Measurements from ENCODE around the gene VWA8.

The VWA8 gene

DNA sequence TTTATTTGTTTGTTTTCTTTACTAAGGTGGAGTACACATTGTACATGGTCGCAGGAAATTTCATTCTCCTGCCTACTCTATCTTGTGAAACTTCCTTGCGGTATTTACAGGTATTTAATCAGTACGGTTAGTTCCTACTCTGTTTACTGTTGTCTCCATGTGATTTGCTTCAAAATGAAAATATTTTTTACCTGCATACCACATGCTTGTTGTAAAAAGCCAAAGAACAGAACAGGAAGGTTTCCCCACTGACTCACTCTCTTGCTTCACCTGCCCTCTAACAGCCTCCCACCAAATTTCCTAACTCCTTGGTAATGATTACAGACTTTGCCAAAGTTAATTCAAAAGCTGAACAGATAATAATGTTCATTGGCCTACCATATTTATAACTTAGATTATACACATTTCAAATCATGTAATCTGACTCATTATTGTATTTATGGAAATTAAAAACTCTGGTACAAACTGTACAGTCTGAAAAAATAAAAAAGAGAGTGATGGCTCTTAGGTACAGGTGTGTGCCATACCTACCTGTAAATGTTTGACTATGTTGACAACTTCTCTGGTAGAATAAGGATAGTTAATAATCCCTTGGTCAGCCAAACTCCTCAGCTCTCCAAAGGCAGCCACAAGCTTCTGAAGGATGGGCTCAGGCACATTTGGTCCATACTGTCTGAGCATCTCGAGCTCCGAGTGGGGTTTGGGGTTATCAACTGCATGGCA lies 239.9 kb downstream of the VWA8 start:
- no peak for FAIRE-seq

DNA sequence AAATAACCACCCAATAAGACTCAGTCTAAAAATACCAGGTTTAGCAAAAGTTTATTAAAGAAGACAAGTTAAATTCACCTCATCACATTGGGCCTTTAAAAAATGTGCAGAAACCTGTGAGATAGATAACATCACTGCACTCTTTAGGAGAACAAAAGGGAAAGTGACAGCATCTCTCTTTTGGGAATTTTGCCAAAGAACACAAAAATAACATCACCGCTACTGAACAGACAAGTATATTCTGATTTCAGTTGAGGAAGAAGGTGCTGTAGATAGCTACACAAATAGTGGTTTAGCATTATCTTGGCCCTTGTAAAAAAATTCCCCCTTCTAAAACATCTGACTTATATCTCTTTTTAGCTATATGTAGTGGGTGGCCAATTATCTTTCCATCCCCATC lies 244.7 kb downstream of the VWA8 start:
- FAIRE-seq, result no peak

DNA sequence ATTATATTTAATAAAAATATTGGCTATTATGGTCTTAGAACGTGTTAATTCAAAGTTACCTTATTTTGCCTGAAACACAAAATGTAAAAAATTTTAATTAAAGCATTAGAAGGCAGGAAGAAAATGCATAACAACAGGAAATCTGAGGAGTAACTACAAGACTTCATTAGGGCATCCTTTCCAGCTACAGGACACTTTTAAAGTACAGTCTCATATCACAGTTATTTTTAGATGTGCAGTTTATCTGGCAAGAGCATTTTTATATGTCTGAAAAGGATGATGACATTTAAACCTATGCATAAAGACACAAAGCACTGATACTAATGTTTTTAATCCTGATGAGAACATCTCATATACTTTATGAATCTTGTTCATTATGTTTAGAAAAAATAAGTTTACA lies 247.5 kb downstream of the VWA8 start:
- no peak for FAIRE-seq

DNA sequence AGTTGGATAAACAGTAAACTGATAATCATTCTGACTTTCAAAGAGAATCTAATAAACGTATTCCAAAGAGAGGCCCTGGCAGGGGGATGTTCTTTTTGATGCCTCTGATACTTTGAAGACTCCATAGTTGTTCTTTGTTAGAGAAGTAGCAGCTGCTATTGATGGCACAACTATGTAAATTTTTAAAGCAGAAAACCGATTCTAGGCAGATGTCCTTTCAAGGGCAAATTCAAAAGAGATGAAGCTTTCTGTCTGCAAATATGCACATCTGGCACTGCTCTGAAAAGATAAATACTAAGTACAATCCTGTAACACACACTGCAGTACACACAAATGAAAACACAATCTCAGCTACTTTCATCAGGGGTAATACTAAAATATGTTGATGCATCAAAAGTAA lies 250.1 kb downstream of the VWA8 start:
- FAIRE-seq, result no peak

DNA sequence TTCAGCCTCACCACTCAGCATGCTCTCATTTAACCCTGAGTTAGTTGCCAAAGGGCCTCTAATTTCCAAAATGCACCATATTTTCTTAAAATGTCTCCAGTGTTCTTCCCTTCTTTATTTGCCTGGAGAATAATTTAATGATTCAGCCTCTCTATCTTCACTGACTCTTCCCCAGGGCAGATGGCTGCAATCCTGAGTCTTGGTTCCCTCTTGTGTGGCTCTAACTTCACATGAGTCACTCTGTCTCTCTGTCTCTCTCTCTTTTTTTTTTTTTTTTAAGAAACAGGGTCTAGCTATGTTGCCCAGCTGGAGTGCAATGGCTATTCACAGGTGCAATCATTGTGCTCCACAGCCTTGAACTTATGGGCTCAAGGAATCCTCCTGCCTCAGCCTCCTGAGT lies 251.4 kb downstream of the VWA8 start:
- FAIRE-seq, result no peak

DNA sequence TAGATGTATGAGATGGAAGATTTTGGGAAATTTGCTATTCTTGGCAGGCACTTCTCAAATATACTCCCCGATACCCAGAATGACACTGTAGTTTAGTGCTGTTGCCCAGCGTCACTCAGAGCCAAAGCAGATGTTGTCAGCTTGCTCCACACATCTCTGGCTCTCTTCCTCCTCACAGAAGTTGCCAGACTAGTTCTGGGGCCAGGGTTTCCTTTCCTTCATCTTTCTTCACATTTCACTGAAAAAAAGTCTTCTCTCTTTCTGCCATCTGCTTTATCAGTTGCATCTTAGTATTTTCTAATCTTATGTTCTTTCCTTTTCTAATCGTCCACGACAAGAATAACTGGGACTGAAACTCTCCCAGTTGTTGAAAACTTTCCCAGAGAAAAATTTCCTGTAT lies 252.2 kb downstream of the VWA8 start:
- no peak for FAIRE-seq

DNA sequence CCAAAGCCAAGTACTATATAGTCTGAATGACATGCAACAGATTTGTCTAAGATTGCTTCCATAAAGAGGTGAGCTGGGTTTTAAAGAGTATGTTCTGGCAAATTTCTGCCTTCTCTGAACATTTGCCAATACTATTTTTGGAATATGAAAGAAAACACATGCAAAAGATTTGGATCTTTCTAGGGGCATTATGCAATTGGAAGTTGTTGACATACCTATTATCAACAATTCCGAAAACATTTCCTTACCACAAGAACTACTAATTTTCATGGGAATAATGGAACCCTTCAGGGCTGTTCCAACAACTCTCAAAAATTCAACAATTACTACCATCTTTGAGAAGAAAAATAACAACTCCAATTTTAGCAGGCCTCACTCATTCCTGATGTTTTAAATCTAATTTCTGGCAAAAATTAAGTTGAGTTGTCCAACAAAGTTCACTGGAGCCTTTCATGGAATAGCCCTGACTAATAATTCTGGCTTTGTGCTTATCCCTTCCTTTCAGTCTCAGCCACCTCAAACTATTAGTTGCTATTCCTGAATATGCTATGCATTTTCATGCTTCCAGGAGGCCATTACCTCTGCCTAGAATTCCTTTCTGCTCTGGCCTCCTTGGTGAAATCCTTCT lies 253.6 kb downstream of the VWA8 start:
- no peak for FAIRE-seq

DNA sequence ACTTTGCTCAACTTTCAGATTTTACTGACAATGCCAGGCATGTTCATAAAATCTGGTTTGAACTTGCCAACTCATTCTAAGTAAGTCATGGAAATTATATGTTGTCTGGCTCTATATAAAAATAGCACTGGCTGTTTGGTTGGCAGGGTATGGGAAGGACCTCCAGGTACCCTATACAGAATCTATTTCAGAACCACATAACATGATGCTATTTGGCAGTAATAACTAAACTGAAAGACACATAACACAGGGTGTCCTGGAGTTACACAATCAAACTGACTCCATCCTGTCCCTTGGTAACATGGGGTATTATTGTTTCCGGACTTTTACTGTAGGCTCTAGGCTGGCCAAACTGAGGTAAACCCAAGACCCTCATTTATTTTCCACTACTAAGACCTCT lies 254.8 kb downstream of the VWA8 start:
- FAIRE-seq, result no peak

DNA sequence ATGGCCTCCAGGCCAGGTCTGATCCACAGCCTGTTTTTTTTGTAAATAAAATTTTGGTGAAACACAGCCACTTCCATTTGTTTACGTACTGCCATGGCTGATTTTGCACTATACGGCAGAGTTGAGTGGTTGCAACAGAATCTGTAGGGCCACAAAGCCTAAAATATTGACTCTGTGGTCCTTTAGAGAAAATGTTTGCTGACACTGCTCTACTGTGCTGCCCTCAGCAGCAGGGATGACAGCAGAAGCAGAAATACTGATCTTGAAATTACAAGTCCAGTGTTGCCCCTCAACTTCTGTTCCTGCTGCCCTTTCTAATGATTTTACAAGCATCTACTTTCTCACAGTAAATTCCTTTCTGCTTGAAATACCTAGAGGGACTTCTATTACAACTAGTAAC lies 258.4 kb downstream of the VWA8 start:
- FAIRE-seq, result no peak

DNA sequence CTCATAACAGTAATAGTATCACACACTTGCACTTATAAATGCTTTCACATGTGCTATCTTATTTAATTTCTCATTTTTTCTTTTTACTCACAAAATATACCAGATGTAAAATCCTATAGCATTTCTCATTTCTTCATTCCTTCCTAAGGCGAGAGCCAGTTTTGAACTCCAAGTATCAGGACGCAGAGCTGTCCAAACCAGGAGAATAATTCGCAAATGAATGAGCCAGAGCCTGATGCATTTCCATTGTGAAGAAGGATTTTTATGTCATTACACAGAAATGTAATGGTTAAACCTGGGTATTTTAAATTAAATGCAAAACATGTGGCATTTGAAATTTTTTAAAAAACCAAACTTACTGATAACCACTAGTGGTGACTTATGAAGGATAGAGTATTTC lies 259.2 kb downstream of the VWA8 start:
- FAIRE-seq, result no peak

DNA sequence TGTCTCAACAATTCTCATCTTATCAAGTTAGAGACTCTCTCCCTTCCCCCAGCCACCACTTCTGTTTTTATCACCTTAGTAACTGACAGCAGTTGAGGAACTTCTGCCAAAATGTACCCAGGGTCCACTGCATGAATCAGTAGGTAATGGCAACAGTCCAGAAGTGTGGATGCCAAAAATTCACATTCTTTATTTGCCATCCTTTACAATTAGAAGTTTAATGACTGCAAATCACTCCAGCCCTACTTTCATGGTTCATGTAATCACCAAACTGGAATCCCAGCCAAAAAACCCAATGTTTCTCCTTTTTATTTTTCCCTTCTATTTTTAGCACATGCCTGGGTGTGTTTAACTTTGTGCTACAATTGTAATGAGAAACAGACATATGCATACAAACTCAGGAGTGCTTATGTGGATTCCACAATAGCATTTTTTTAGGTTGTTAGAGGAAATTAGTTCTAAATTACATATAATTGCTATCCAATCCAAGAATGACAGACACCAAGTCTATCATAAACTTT lies 260.1 kb downstream of the VWA8 start:
- no peak for FAIRE-seq

DNA sequence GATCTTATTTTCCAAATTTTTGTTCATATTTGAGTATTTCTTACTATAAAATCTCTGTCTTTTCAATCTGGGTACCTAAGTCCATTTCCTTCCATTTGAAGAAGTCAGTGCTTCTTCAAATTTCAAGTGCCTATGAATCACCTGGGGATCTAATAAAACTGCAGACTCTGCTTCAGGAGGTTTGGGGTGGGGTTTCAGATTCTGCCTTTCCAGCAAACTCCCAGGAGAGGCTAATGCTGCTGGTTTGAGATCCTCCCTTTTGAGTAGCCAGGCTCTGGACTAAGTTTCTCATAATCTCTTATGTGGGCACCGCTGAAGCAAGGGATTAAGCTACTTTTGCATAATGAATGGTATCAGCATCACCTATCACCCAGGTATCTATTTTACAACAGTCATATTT lies 261.1 kb downstream of the VWA8 start:
- no peak for FAIRE-seq

DNA sequence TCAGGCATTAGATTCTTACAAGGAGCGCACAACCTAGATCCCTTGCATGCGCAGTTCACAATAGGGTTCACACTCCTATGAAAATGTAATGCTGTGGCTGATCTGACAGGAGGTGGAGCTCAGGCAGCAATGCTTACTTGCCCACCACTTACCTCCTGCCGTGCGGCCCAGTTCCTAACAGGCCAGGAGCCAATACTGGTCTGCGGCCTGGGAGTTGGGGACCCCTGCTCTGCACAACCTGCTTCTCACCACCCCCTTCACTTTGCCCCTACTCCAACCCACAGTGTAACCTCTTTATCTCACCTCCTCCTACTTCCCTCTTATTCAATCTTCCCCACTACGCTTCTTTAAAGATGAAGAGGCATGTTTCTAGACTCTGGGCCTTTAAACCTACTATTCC lies 263.3 kb downstream of the VWA8 start:
- FAIRE-seq, result no peak

DNA sequence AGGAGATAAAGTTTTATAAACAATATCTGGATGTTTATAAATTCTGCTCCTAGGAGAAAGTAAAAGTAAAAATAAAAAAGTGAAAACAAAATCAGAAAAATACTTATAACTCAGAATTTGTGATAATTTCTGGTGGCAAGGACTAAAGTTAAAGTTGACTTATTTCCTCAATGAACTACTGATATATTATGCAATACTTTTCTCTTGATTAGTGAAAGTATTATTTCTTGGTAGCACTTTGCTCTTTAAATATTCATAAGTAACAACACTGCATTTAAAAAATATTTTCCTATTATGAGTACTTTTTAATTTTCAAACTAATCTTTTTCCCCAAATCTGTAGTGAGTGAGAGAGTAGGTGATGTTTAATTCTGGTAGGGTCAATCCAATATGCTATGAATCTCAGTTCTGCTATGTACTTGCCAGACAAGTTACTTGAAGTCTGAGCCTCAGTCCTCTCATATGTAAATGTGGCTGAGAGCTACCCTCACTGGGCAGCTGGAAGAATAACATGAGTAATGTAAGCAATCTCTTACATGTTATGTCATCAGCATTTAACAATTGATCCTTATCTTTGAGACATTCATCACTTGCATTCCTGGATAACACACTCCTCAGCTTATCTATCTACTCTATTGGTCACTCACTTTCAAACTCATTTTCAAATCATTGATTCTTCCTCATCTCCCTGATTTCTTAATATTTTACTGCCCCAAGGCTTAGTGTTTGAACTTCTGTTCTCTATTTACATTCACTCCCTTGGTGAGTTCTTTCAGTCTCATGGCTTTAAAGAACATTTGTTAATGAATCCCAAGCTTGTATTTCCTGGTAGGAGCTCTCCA lies 264.5 kb downstream of the VWA8 start:
- peak; percentile 44 for FAIRE-seq

DNA sequence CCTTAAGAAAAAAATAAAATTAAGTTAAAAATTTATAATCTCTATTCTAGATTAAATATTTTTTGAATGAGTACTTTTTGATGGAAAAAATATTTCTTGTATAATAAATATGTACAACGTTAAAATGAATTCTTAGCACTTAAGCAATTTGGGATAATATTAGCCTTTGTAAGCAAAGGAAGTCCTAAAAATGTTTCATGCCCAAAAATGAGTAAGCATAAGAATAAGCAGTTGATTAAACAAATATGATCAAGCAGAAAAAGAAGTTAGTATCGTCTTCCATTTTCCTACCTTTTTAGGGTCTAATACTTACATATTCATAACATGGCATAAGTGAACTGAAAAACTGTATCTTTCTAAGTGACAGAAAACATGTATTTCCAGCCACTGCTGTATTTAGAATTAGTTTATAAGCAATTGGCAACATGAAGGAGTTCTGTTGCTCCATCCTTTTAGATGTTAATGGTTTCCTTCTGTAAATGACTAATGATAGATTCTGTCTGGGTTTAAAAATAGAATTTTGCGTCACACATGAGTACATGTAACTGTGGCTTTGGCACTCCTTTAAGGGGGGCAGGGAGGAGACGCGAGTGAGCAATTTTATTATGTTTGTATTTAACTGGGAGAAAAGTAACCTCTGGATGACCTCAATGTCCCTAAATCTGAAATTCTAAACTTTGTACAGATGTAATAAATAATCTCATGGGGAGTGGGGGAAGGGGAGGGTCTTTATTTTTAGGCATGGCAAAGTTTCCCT lies 266.2 kb downstream of the VWA8 start:
- peak; percentile 90 for FAIRE-seq

DNA sequence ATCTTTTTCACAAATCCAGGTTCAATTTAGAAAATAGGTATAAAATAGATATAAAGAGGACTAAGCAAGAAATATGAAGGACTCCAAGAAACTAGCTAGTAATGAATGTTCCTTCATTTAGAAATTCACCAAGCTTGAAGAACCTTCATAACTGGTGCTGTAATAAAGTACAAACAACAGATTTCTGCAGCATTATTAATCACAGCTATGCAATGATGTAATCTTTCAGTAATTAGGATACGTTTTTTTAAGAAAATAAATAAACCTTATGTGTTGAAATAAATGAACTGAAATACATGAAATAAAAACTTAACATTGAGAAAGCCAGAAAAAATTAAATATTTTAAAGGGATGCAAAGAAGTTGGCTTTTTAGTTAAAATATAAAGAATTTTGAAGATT lies 267.5 kb downstream of the VWA8 start:
- peak; percentile 61 for FAIRE-seq

DNA sequence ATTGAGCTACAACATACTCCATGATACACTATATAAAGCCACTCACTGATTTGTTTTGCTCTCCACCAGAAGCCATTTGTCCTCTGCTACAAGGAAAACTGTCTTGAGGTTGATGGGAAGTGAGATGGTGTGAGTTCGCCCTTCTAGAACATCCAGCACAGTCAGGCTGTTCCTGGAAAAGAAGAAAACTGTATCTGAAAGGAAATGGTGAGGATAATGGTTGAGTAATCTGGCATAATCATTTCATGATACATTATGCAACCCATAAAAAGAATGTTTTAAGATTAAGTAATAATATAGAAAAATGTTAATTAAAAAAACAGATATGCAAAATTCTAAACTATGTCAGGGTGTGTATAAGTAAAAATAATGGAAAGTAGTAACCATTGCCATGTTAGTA lies 269.6 kb downstream of the VWA8 start:
- FAIRE-seq, result no peak

DNA sequence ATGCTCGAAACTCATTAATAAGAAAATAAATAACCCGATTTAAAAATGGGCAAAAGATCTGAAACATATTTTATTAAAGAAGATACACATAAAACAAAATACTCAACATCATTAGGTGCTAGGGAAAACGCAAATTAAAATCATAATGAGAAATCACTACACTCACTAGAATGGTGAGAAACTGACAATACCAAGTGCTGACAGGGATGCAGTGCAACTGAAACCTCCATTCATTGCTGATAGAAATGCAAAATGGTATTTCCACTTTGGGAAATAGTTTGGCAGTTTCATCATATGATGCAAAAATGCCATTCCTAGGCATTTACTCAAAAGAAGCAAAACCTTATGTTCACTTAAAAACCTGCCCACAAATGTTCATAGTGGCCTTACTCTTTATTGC lies 278.1 kb downstream of the VWA8 start:
- FAIRE-seq, result no peak

DNA sequence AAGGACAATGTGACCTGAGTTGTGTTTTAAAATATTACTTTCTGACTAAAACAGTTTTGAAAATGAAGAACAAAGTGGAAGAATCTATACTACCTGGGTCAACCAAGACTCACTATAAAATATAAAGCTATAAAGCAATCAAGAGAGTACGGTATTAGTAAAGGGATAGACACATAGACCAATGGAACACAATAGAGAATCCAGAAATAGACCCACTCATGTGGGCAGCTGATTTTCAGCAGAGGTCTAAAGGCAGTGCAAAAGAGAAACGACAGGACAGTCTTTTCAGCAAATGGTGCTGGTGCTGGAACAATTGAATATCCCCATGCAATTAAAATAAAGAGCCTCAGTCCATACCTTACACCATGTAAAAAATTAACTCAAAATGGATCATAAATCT lies 278.9 kb downstream of the VWA8 start:
- FAIRE-seq, result no peak

DNA sequence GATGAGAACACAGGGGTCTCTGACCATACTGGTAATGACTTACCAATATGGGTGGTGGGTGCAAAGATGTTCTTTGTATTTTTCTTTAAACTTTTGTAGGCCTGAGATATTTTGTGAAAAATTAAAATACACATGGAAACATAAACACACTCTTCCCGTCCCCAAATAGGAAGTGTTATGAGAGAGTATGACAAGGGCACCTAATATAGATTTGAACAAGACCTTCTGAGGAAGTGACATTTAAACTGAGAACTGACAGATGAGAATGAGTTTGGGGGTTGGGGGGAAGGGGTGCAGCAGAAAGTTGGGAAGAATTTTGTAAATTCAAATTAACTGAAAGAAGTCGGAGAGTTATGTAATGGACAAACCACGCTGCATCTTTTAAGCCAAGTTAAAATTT lies 279.3 kb downstream of the VWA8 start:
- FAIRE-seq, result no peak

DNA sequence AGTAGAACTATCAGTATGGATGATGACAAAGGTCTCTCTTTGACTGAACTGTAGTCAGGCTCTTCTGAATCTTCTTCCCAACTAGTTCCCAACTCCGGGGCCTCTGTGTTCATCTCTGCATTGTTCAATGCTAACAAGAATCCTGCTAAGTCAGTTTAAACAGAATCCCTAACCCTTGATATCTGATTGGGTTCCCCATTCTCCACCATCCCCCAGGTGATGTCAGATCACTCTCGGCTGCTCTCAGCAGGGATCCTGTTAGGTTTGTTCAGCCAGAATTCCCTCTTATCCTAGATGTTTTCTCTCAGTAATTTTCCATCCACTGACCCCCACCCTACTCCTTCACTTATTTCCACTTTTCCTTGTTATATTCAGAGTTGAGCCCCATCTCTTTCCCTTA lies 280.0 kb downstream of the VWA8 start:
- FAIRE-seq, result no peak

DNA sequence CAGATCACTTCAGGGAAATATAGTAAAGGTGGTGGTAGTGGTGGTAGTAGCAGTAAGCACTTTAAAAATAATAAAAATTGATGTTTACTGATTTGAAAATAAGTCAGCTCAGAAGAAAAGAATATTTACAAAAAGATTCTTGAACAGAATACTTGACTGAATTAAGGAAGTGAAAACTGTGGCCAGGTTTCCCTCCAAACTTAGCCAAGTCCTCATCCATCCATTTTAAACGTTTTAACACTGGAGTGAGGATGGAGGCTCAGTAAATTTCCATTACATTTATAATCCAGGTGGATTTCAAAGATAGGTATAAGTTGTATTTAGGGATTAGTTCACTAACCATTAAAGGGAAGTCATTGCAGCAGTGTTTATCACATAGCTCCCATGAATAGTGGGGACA lies 282.1 kb downstream of the VWA8 start:
- no peak for FAIRE-seq

DNA sequence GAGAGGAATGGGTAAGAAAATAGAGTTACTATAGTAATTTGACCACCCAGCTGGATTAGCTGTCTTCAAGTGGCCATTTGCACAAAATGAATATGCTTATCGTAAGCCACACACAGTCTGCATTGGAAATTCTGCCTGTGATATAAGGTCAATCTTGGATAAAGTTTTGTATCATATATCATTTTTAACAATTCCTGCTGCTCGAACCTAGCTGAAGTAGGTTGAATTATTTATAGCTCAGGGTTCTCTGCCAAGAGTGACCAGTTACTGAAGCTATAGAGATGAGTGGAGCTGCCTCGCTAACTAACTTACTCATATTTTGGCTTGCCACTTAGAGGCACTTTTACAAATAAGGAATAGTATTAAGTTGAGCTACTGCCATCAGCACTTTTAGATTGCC lies 282.7 kb downstream of the VWA8 start:
- FAIRE-seq, result no peak
